K562 (cell line): ENCODE data around the gene GALR3. TPM values are rescaled to one million over a fixed set of nuclear protein-coding genes. Genes with fewer than 3 reads are reported as not detected.
A peak's percentile ranks its signal among the peaks of the same experiment; 100 is the strongest.

Experiments used
- ASH1L ChIP-seq: fragments of 450-650 bp; IDR thresholded peaks from 2 replicates; pipeline ENCODE4 v1.6.1; 2018; ENCODE audit warnings: borderline replicate concordance, mild to moderate bottlenecking, low read depth; ENCODE audit not compliant: partially characterized antibody
- ETV1 ChIP-seq: fragments of 450-650 bp; conservative IDR thresholded peaks from 2 replicates; pipeline ENCODE4 v1.6.1; 2016; ENCODE audit warnings: missing genetic modification characterization, control low read depth, low read depth, missing compliant biosample characterization
- FOXK2 ChIP-seq, 2 experiments: fragments of 450-650 bp; IDR thresholded peaks in 1 of 2; conservative IDR thresholded peaks in 1 of 2; 2 replicates each; pipeline ENCODE4 v1.6.1; 2016; ENCODE audit warnings: low read depth in 2 of 2, mild to moderate bottlenecking in 1 of 2
- HOXB6 ChIP-seq: fragments of 250-450 bp; sonication (Bioruptor Pico); IDR thresholded peaks from 2 replicates; pipeline ENCODE4 v1.5.1; 2022; ENCODE audit warnings: mild to moderate bottlenecking, borderline replicate concordance
- KDM5B ChIP-seq: fragments of 200-600 bp; sonication (generic); IDR thresholded peaks from 2 replicates; pipeline ENCODE4 v1.6.1; 2012; ENCODE audit warnings: low read depth, mild to moderate bottlenecking, moderate library complexity, low read length, control low read depth, inconsistent platforms; ENCODE audit not compliant: insufficient replicate concordance
- MAFK ChIP-seq: IDR thresholded peaks from 2 replicates; pipeline ENCODE4 v1.6.1; 2011; ENCODE audit warnings: low read length, improper control_type of control experiment
- MECOM ChIP-seq: fragments of 250-450 bp; sonication (Bioruptor Pico); IDR thresholded peaks from 2 replicates; pipeline ENCODE4 v1.8.0; 2022; ENCODE audit warnings: inconsistent platforms
- PHB ChIP-seq: fragments of 250-450 bp; sonication (Bioruptor Pico); IDR thresholded peaks from 2 replicates; pipeline ENCODE4 v1.5.0; 2021
- POLR2G ChIP-seq: fragments of 200-400 bp; formaldehyde crosslinking; IDR thresholded peaks from 2 replicates; pipeline ENCODE4 v1.6.1; 2017; ENCODE audit warnings: low read depth, mild to moderate bottlenecking, antibody characterized with exemption, low read length, moderate library complexity
- POLR2H ChIP-seq: IDR thresholded peaks from 2 replicates; pipeline ENCODE4 v1.6.1; 2016; ENCODE audit warnings: missing genetic modification characterization, low read depth, mild to moderate bottlenecking, control low read depth, missing compliant biosample characterization, moderate library complexity
- SMAD3 ChIP-seq: fragments of 450-650 bp; formaldehyde crosslinking; conservative IDR thresholded peaks from 2 replicates; pipeline ENCODE4 v1.4.0; 2020; ENCODE audit warnings: mild to moderate bottlenecking
- TAF9B ChIP-seq: fragments of 450-650 bp; IDR thresholded peaks from 2 replicates; pipeline ENCODE4 v1.6.1; 2018; ENCODE audit warnings: mild to moderate bottlenecking; ENCODE audit not compliant: partially characterized antibody
- ZNF79 ChIP-seq: fragments of 250-450 bp; sonication (Bioruptor Pico); IDR thresholded peaks from 2 replicates; pipeline ENCODE4 v1.4.0; 2020; ENCODE audit warnings: low read depth, mild to moderate bottlenecking, moderate library complexity
- polyA plus RNA-seq, 8 experiments: library from polyadenylated mRNA; depleted of rRNA in 4 of 8; stranded (reverse) in 5 of 8; unstranded in 3 of 8; fragments of >200 nt; fragmentation: Nextera tagmentation in 2 of 8; fragmentation: Illumina TruSeq in 1 of 8; extraction: Ambion mirVana in 2 of 8; extraction: Trizol in 1 of 8; gene quantifications; 2 replicates each; pipeline versions ENCODE4 v1.2.1 to v1.2.3, GENCODE V29; 2011 to 2014; ENCODE audit warnings: inconsistent platforms in 1 of 8, missing spikeins in 1 of 8
- total RNA-seq, 7 experiments: library from RNA; depleted of rRNA in 6 of 7; stranded (reverse); fragments of >200 nt in 6 of 7; fragmentation: Illumina TruSeq in 2 of 7; extraction: Trizol in 2 of 7; gene quantifications; 2 replicates each; pipeline versions ENCODE4 v1.2.1 to v1.2.3, GENCODE V29; 2011 to 2021; ENCODE audit warnings: low replicate concordance in 1 of 7
- TF ChIP-seq, protein P1 (sequence below), 2 experiments: IDR thresholded peaks; 2 replicates each; pipeline ENCODE4 v1.6.1; 2011; ENCODE audit warnings: borderline replicate concordance in 1 of 2, control low read depth in 1 of 2, low read depth in 1 of 2, low read length in 1 of 2, mild to moderate bottlenecking in 1 of 2, mixed read lengths in 1 of 2, moderate library complexity in 1 of 2; ENCODE audit not compliant: insufficient read depth in 1 of 2, insufficient read length in 1 of 2, poor library complexity in 1 of 2, severe bottlenecking in 1 of 2; ENCODE audit errors: extremely low read depth in 1 of 2
- TF ChIP-seq, protein P2 (sequence below): sonication (generic); formaldehyde crosslinking; IDR thresholded peaks from 2 replicates; pipeline ENCODE4 v1.9.0; 2022; ENCODE audit warnings: mild to moderate bottlenecking, missing genetic modification reagents
- TF ChIP-seq, protein P3 (sequence below): sonication (generic); formaldehyde crosslinking; IDR thresholded peaks from 2 replicates; pipeline ENCODE4 v1.8.1; 2023; ENCODE audit warnings: mild to moderate bottlenecking, missing genetic modification reagents
- TF ChIP-seq, protein P4 (sequence below): fragments of 250-450 bp; sonication (Bioruptor Pico); IDR thresholded peaks from 2 replicates; pipeline ENCODE4 v1.5.0; 2021
- TF ChIP-seq, protein P5 (sequence below), 2 experiments: fragments of 150-350 bp in 1 of 2; IDR thresholded peaks; 2 replicates each; pipeline ENCODE4 v1.6.1; 2012 to 2016; ENCODE audit warnings: low read depth in 2 of 2, low read length in 2 of 2, mild to moderate bottlenecking in 1 of 2, moderate library complexity in 1 of 2

GALR3 gene
- total and polyA plus RNA-seq, 9 of the 15 experiments (the other 6 are each of a cell fraction or from before 2014, with no cell fraction given), result 0.13 TPM; not detected in 8

DNA sequence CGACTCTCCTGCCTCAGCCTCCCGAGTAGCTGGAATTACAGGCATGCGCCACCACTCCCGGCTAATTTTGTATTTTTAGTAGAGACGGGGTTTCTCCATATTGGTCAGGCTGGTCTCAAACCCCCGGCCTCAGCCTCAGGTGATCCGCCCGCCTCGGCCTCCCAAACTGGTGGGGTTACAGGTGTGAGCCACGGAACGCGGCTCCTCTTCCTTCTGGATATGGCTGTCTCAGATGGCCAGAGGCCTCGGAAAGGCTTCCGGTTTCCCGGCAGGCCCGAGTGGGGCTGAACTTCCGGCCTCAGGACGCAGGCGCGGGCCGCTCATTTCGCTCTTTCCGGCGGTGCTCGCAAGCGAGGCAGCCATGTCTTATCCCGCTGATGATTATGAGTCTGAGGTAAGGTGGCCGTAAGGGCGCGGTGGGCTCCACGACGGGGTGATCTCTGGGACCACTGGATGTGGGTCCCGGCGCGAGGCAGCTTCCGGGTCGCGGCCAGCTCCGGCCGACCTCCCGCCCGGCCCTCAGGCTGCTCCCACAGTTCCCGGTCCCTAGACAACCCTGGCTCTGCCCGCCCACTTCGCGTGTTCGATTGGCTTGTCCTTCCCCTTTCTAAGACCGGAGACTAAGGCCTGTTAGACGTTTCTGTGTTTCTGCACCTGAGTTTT lies 26.0 kb downstream of the GALR3 start, which contains the start of gene EIF3L (continued):
- TF ChIP-seq HOXB6 (CRISPR knock-in tag) (no peak), ETV1 (peak; percentile 87), KDM5B (peak; percentile 61), PHB (no peak), FOXK2 (conservative IDR thresholded peaks at IDR 0.05 in 1 of 2, IDR thresholded peaks at IDR 0.05 in 1 of 2; ENCODE audit: low read depth in 2 of 2) (0 out of 4 replicates have a peak, but pooled peaks have one; percentile 27 to 33), SMAD3 (CRISPR knock-in tag) (no peak), POLR2H (peak; percentile 94), ASH1L (peak; percentile 23), POLR2G (peak; percentile 94), ZNF79 (no peak), TAF9B (peak; percentile 88), MAFK (no peak), MECOM (CRISPR knock-in tag) (0 out of 2 replicates have a peak, but pooled peaks have one; percentile 32)
- TF ChIP-seq, protein P1, sequence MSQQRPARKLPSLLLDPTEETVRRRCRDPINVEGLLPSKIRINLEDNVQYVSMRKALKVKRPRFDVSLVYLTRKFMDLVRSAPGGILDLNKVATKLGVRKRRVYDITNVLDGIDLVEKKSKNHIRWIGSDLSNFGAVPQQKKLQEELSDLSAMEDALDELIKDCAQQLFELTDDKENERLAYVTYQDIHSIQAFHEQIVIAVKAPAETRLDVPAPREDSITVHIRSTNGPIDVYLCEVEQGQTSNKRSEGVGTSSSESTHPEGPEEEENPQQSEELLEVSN (IDR thresholded peaks at IDR 0.05; ENCODE audit: borderline replicate concordance in 1 of 2, extremely low read depth in 1 of 2, insufficient read depth in 1 of 2, insufficient read length in 1 of 2, low read depth in 1 of 2, low read length in 1 of 2, poor library complexity in 1 of 2, severe bottlenecking in 1 of 2), result peak; percentile 14 to 15
- TF ChIP-seq, protein P2, sequence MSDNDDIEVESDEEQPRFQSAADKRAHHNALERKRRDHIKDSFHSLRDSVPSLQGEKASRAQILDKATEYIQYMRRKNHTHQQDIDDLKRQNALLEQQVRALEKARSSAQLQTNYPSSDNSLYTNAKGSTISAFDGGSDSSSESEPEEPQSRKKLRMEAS, result peak; percentile 41; the same call in 1 of the 2 replicates
- TF ChIP-seq, protein P3, sequence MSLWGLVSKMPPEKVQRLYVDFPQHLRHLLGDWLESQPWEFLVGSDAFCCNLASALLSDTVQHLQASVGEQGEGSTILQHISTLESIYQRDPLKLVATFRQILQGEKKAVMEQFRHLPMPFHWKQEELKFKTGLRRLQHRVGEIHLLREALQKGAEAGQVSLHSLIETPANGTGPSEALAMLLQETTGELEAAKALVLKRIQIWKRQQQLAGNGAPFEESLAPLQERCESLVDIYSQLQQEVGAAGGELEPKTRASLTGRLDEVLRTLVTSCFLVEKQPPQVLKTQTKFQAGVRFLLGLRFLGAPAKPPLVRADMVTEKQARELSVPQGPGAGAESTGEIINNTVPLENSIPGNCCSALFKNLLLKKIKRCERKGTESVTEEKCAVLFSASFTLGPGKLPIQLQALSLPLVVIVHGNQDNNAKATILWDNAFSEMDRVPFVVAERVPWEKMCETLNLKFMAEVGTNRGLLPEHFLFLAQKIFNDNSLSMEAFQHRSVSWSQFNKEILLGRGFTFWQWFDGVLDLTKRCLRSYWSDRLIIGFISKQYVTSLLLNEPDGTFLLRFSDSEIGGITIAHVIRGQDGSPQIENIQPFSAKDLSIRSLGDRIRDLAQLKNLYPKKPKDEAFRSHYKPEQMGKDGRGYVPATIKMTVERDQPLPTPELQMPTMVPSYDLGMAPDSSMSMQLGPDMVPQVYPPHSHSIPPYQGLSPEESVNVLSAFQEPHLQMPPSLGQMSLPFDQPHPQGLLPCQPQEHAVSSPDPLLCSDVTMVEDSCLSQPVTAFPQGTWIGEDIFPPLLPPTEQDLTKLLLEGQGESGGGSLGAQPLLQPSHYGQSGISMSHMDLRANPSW (CRISPR knock-in tag), result no peak
- TF ChIP-seq, protein P4, sequence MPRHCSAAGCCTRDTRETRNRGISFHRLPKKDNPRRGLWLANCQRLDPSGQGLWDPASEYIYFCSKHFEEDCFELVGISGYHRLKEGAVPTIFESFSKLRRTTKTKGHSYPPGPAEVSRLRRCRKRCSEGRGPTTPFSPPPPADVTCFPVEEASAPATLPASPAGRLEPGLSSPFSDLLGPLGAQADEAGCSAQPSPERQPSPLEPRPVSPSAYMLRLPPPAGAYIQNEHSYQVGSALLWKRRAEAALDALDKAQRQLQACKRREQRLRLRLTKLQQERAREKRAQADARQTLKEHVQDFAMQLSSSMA (CRISPR knock-in tag), result peak; percentile 98
- TF ChIP-seq, protein P5, sequence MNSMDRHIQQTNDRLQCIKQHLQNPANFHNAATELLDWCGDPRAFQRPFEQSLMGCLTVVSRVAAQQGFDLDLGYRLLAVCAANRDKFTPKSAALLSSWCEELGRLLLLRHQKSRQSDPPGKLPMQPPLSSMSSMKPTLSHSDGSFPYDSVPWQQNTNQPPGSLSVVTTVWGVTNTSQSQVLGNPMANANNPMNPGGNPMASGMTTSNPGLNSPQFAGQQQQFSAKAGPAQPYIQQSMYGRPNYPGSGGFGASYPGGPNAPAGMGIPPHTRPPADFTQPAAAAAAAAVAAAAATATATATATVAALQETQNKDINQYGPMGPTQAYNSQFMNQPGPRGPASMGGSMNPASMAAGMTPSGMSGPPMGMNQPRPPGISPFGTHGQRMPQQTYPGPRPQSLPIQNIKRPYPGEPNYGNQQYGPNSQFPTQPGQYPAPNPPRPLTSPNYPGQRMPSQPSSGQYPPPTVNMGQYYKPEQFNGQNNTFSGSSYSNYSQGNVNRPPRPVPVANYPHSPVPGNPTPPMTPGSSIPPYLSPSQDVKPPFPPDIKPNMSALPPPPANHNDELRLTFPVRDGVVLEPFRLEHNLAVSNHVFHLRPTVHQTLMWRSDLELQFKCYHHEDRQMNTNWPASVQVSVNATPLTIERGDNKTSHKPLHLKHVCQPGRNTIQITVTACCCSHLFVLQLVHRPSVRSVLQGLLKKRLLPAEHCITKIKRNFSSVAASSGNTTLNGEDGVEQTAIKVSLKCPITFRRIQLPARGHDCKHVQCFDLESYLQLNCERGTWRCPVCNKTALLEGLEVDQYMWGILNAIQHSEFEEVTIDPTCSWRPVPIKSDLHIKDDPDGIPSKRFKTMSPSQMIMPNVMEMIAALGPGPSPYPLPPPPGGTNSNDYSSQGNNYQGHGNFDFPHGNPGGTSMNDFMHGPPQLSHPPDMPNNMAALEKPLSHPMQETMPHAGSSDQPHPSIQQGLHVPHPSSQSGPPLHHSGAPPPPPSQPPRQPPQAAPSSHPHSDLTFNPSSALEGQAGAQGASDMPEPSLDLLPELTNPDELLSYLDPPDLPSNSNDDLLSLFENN (IDR thresholded peaks at IDR 0.05; ENCODE audit: low read depth in 2 of 2, low read length in 2 of 2), result no peak
